DOHH2 (cell line): ENCODE measurements around the gene NELFB.

Experiments
- H3F3A ChIP-seq: fragments of 200-600 bp; sonication (generic), shearing (Covaris generic); 2 replicates; pipeline ENCODE4 v1.6.0; 2016; ENCODE audit warnings: antibody characterized with exemption, mild to moderate bottlenecking; ENCODE audit not compliant: control insufficient read depth, insufficient read depth
- H3K27ac ChIP-seq: fragments of 200-600 bp; sonication (generic); 2 replicates; pipeline ENCODE4 v1.5.1; 2014; ENCODE audit warnings: low read depth, mild to moderate bottlenecking, low read length, moderate library complexity
- H3K27me3 ChIP-seq: fragments of 200-600 bp; sonication (generic); 2 replicates; pipeline ENCODE4 v1.6.1; 2014; ENCODE audit warnings: mild to moderate bottlenecking, low read length, mixed read lengths; ENCODE audit not compliant: control insufficient read depth
- H3K36me3 ChIP-seq: fragments of 200-600 bp; sonication (generic); 2 replicates; pipeline ENCODE4 v1.6.1; 2014; ENCODE audit warnings: mild to moderate bottlenecking, low read length, moderate library complexity, mixed read lengths; ENCODE audit not compliant: control insufficient read depth
- H3K4me1 ChIP-seq: fragments of 200-600 bp; sonication (generic); 2 replicates; pipeline ENCODE4 v1.6.1; 2014; ENCODE audit warnings: mild to moderate bottlenecking, low read length, mixed read lengths; ENCODE audit not compliant: control insufficient read depth
- H3K4me2 ChIP-seq: fragments of 200-600 bp; sonication (generic); 2 replicates; pipeline ENCODE4 v1.6.0; 2014; ENCODE audit warnings: mild to moderate bottlenecking, low read length, moderate library complexity
- H3K4me3 ChIP-seq: fragments of 200-600 bp; sonication (generic); 2 replicates; pipeline ENCODE4 v1.5.1; 2014; ENCODE audit warnings: mild to moderate bottlenecking, low read length, mixed read lengths
- H3K79me2 ChIP-seq: fragments of 200-600 bp; sonication (generic); 2 replicates; pipeline ENCODE4 v1.6.1; 2014; ENCODE audit warnings: mild to moderate bottlenecking, low read length, mixed read lengths; ENCODE audit not compliant: control insufficient read depth
- H3K9me2 ChIP-seq: fragments of 200-600 bp; sonication (generic); replicated peaks from 2 replicates; pipeline ENCODE4 v1.6.1; 2014; ENCODE audit warnings: mild to moderate bottlenecking, low read length, mixed read lengths; ENCODE audit not compliant: control insufficient read depth
- H3K9me3 ChIP-seq: fragments of 200-600 bp; sonication (generic); 2 replicates; pipeline ENCODE4 v1.6.1; 2014; ENCODE audit warnings: antibody characterized with exemption, low read length, mixed read lengths; ENCODE audit not compliant: control insufficient read depth, insufficient read depth
- H4K20me1 ChIP-seq: fragments of 200-600 bp; sonication (generic); 2 replicates; pipeline ENCODE4 v1.6.0; 2014; ENCODE audit warnings: low read depth, mild to moderate bottlenecking, antibody characterized with exemption, low read length, moderate library complexity; ENCODE audit not compliant: control insufficient read depth, insufficient read depth
- CTCF ChIP-seq: fragments of 200-600 bp; sonication (generic); IDR thresholded peaks from one replicate; pipeline ENCODE4 v1.5.1; 2014; ENCODE audit warnings: antibody characterized with exemption, mild to moderate bottlenecking, low read depth, low read length; ENCODE audit not compliant: poor library complexity, severe bottlenecking
- EZH2phosphoT487 ChIP-seq: fragments of 200-600 bp; sonication (generic); IDR thresholded peaks from 2 replicates; pipeline ENCODE4 v1.6.1; 2017; ENCODE audit warnings: borderline replicate concordance, mild to moderate bottlenecking, antibody characterized with exemption, low read length, moderate library complexity, mixed read lengths

NELFB gene

GRCh38 chr9:137218212-137218753 lies 36.8 kb upstream of the NELFB start:
- Histone ChIP-seq H3F3A (no peaks in the 10 kb centered on the region; the same call in 1 of the 2 replicates), H3K9me2 (no peaks in the 10 kb centered on the region), H3K27ac (no peak overlapping the region), H4K20me1 (no peaks in the 10 kb centered on the region), H3K27me3 (no peaks in the 10 kb centered on the region), H3K4me2 (no peak overlapping the region), H3K9me3 (no peaks in the 10 kb centered on the region), H3K4me1 (peaks cover 10% of the 10 kb centered on the region), H3K36me3 (peaks cover 25% of the 10 kb centered on the region), H3K79me2 (no peaks in the 10 kb centered on the region), H3K4me3 (no peak overlapping the region)
- no peak for TF ChIP-seq EZH2phosphoT487
- TF ChIP-seq CTCF, result no peak

DNA sequence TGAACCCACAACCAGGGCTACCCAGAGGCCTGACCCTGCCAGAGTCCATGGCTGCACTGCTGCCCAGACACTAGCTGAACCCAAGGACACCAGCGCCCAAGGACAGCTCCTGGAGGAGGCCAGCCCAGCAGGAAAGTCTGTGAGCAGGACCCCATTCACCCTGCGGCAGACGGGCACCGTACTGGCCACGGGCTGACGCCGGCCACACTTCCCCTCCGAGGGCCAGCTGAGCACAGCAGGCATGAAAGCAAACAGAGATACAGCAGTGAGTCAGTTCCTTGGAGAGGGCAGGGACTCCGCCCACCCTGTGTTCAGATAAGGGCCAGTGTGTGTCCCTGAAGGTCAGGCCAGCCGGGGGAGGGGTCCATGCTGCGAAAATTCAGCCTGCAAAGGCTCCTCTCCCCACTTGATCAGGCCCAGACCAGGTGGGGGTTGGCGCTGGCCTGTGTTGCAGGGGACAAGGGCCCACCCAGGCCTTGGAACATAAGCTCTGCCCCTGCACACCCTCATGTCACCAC lies 36.3 kb upstream of the NELFB start:
- Histone ChIP-seq H3K4me3 (no peak overlapping the region), H3K4me2 (no peak overlapping the region), H3K9me3 (no peaks in the 10 kb centered on the region), H3K27me3 (no peaks in the 10 kb centered on the region), H3K79me2 (peaks cover 2% of the 10 kb centered on the region), H3K36me3 (peaks cover 25% of the 10 kb centered on the region), H3K9me2 (no peaks in the 10 kb centered on the region), H3K27ac (no peak overlapping the region), H3F3A (no peaks in the 10 kb centered on the region; the same call in 1 of the 2 replicates), H4K20me1 (no peaks in the 10 kb centered on the region), H3K4me1 (peaks cover 10% of the 10 kb centered on the region)
- no peak for TF ChIP-seq EZH2phosphoT487
- TF ChIP-seq CTCF, result no peak

- no peak overlapping the region for H3K4me2 ChIP-seq
- peaks cover 18% of the 10 kb centered on the region for H3K36me3 ChIP-seq
- TF ChIP-seq EZH2phosphoT487 (no peak), CTCF (no peak)
- H3K27me3 ChIP-seq, result no peaks in the 10 kb centered on the region
- H3F3A ChIP-seq, result peaks cover 6% of the 10 kb centered on the region
- peaks cover 20% of the 10 kb centered on the region for H3K4me1 ChIP-seq
- no peak overlapping the region for H3K27ac ChIP-seq
- no peaks in the 10 kb centered on the region for H4K20me1 ChIP-seq
- H3K4me3 ChIP-seq, result no peak overlapping the region
- H3K79me2 ChIP-seq, result peaks cover 5% of the 10 kb centered on the region
- no peaks in the 10 kb centered on the region for H3K9me2 ChIP-seq
- H3K9me3 ChIP-seq, result no peaks in the 10 kb centered on the region
These were observed 35.3 kb upstream of the NELFB start for GRCh38 chr9:137219757-137220316.
